ENCODE data around the gene OR51A7. TPM values are rescaled to one million over a fixed set of nuclear protein-coding genes. Genes with fewer than 3 reads are reported as not detected.
"Not testable (repeated sequence)": the region's sequence is repeated elsewhere in the genome, so short reads cannot be mapped to it uniquely, and the experiment has no call there.

OR51A7 gene
- polyA plus RNA-seq, 1 donor (not counting 4 experiments of a cell fraction or from before 2014, with no cell fraction given) = not detected

- Histone ChIP-seq H3K9me1 (ENCODE audit: control insufficient read depth, extremely low read depth, insufficient read depth, low read length) (no peaks in the 10 kb centered on the region), H3K9me3 (ENCODE audit: control insufficient read depth, low read depth, low read length) (no peaks in the 10 kb centered on the region), H4K20me1 (ENCODE audit: control insufficient read depth, extremely low read depth, insufficient read depth, low read length) (no peaks in the 10 kb centered on the region), H3K9ac (ENCODE audit: control insufficient read depth, extremely low read depth, insufficient read depth, low read length) (no peak overlapping the region), H3K27ac (ENCODE audit: control insufficient read depth, insufficient read depth, low read length) (no peak overlapping the region), H3K27me3 (ENCODE audit: control insufficient read depth, extremely low read depth, insufficient read depth, low read length) (no peaks in the 10 kb centered on the region), H3K4me2 (ENCODE audit: control insufficient read depth, extremely low read depth, insufficient read depth, low read depth, low read length) (no peak overlapping the region), H3K4me1 (ENCODE audit: control insufficient read depth, extremely low read depth, insufficient read depth, low read length) (no peaks in the 10 kb centered on the region), H3K4me3 (ENCODE audit: control insufficient read depth in 2 of 3, extremely low read depth in 1 of 3, insufficient read depth in 2 of 3, low read depth in 1 of 3, low read length in 3 of 3) (no peak overlapping the region), H2AFZ (ENCODE audit: control insufficient read depth, low read length) (no peak overlapping the region), H3K79me2 (ENCODE audit: control insufficient read depth, insufficient read depth, low read length) (no peaks in the 10 kb centered on the region), H3K36me3 (ENCODE audit: control insufficient read depth in 2 of 2, extremely low read depth in 1 of 2, insufficient read depth in 2 of 2, low read length in 2 of 2) (no peaks in the 10 kb centered on the region)
- dilution Hi-C loops (cut with MboI; ENCODE audit: extremely low pct_ligation_motif_present, low sequenced_read_pairs) = no loop called here
- TF ChIP-seq EZH2 (IDR thresholded peaks at IDR 0.05; ENCODE audit: low read length) = no peak
- TF ChIP-seq, protein P1, sequence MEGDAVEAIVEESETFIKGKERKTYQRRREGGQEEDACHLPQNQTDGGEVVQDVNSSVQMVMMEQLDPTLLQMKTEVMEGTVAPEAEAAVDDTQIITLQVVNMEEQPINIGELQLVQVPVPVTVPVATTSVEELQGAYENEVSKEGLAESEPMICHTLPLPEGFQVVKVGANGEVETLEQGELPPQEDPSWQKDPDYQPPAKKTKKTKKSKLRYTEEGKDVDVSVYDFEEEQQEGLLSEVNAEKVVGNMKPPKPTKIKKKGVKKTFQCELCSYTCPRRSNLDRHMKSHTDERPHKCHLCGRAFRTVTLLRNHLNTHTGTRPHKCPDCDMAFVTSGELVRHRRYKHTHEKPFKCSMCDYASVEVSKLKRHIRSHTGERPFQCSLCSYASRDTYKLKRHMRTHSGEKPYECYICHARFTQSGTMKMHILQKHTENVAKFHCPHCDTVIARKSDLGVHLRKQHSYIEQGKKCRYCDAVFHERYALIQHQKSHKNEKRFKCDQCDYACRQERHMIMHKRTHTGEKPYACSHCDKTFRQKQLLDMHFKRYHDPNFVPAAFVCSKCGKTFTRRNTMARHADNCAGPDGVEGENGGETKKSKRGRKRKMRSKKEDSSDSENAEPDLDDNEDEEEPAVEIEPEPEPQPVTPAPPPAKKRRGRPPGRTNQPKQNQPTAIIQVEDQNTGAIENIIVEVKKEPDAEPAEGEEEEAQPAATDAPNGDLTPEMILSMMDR (optimal IDR thresholded peaks at IDR 0.05 in 1 of 3, IDR thresholded peaks at IDR 0.05 in 1 of 3, conservative IDR thresholded peaks at IDR 0.05 in 1 of 3; ENCODE audit: extremely low read depth in 1 of 3, insufficient read depth in 2 of 3, low read length in 3 of 3) = no peak
- DNase-seq (ENCODE audit: low read depth, low spot score) = no peak
- FAIRE-seq = no peak
Observed at GRCh38 chr11:4936745-4937144, 33.2 kb downstream of the OR51A7 start.

- no peaks in the 10 kb centered on the region for H4K20me1 ChIP-seq (ENCODE audit: control insufficient read depth, extremely low read depth, insufficient read depth, low read length)
- DNase-seq (ENCODE audit: low read depth, low spot score) = no peak
- no peak for FAIRE-seq
- no peaks in the 10 kb centered on the region for H3K79me2 ChIP-seq (ENCODE audit: control insufficient read depth, insufficient read depth, low read length)
- dilution Hi-C loops (cut with MboI; ENCODE audit: extremely low pct_ligation_motif_present, low sequenced_read_pairs) = no loop called here
- no peak for TF ChIP-seq EZH2 (IDR thresholded peaks at IDR 0.05; ENCODE audit: low read length)
- TF ChIP-seq, protein P1 (optimal IDR thresholded peaks at IDR 0.05 in 1 of 3, IDR thresholded peaks at IDR 0.05 in 1 of 3, conservative IDR thresholded peaks at IDR 0.05 in 1 of 3; ENCODE audit: extremely low read depth in 1 of 3, insufficient read depth in 2 of 3, low read length in 3 of 3) = no peak
- no peaks in the 10 kb centered on the region for H3K9me1 ChIP-seq (ENCODE audit: control insufficient read depth, extremely low read depth, insufficient read depth, low read length)
- no peak within 1 kb of the TSS for H2AFZ ChIP-seq (ENCODE audit: control insufficient read depth, low read length)
- H3K27me3 ChIP-seq (ENCODE audit: control insufficient read depth, extremely low read depth, insufficient read depth, low read length) = no peaks in the 10 kb centered on the region
- H3K4me3 ChIP-seq (ENCODE audit: control insufficient read depth in 2 of 3, extremely low read depth in 1 of 3, insufficient read depth in 2 of 3, low read depth in 1 of 3, low read length in 3 of 3) = no peak within 1 kb of the TSS
- no peaks in the 10 kb centered on the region for H3K9me3 ChIP-seq (ENCODE audit: control insufficient read depth, low read depth, low read length)
- no peak within 1 kb of the TSS for H3K9ac ChIP-seq (ENCODE audit: control insufficient read depth, extremely low read depth, insufficient read depth, low read length)
- no peaks in the 10 kb centered on the region for H3K36me3 ChIP-seq (ENCODE audit: control insufficient read depth in 2 of 2, extremely low read depth in 1 of 2, insufficient read depth in 2 of 2, low read length in 2 of 2)
- H3K4me2 ChIP-seq (ENCODE audit: control insufficient read depth, extremely low read depth, insufficient read depth, low read depth, low read length) = no peak within 1 kb of the TSS
- no peak within 1 kb of the TSS for H3K27ac ChIP-seq (ENCODE audit: control insufficient read depth, insufficient read depth, low read length)
- no peaks in the 10 kb centered on the region for H3K4me1 ChIP-seq (ENCODE audit: control insufficient read depth, extremely low read depth, insufficient read depth, low read length)
Observed at GRCh38 chr11:4947505-4947904, 43.9 kb downstream of the OR51A7 start, which contains the start of gene OR51A4. Gene OR51A4, minus strand, starts transcription at chr11:4947605. Its CDS starts 505 bp downstream, at chr11:4947100.

DNA sequence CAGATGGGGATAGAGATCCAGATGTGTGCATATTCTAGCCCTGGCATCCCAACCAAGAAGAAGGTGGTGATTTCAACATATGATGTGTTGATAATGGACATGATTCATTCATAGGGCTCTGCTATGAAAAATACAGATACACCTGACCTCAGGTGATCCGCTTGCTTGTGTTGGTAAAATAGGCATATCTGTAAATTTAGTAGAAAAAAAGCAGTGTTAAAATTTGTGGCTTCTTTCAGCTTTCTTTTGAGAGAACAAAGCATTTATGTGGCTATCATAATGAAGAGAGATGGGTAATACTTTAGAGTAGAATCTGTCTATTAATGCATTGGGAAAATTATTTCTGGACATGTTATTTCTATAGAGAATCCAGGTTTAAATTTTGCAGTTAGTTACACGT lies 52.0 kb downstream of the OR51A7 start, which contains the start of gene OR51A2:
Gene OR51A2 (minus strand): TSS at position 101 of the 400 bp plus-strand sequence. CDS start 0 bp downstream, at position 101.
- H3K9ac ChIP-seq (ENCODE audit: control insufficient read depth, extremely low read depth, insufficient read depth, low read length); H3K9me3 ChIP-seq (ENCODE audit: control insufficient read depth, low read depth, low read length); FAIRE-seq; H3K4me1 ChIP-seq (ENCODE audit: control insufficient read depth, extremely low read depth, insufficient read depth, low read length); H3K79me2 ChIP-seq (ENCODE audit: control insufficient read depth, insufficient read depth, low read length); H4K20me1 ChIP-seq (ENCODE audit: control insufficient read depth, extremely low read depth, insufficient read depth, low read length); H3K27ac ChIP-seq (ENCODE audit: control insufficient read depth, insufficient read depth, low read length); H3K36me3 ChIP-seq (ENCODE audit: control insufficient read depth in 2 of 2, extremely low read depth in 1 of 2, insufficient read depth in 2 of 2, low read length in 2 of 2); H2AFZ ChIP-seq (ENCODE audit: control insufficient read depth, low read length); H3K27me3 ChIP-seq (ENCODE audit: control insufficient read depth, extremely low read depth, insufficient read depth, low read length); DNase-seq (ENCODE audit: low read depth, low spot score); H3K4me3 ChIP-seq (ENCODE audit: control insufficient read depth in 2 of 3, extremely low read depth in 1 of 3, insufficient read depth in 2 of 3, low read depth in 1 of 3, low read length in 3 of 3); H3K9me1 ChIP-seq (ENCODE audit: control insufficient read depth, extremely low read depth, insufficient read depth, low read length); H3K4me2 ChIP-seq (ENCODE audit: control insufficient read depth, extremely low read depth, insufficient read depth, low read depth, low read length); dilution Hi-C loops (cut with MboI; ENCODE audit: extremely low pct_ligation_motif_present, low sequenced_read_pairs): not testable (repeated sequence)
